ENCODE results near the gene PLA2G3.

DNA sequence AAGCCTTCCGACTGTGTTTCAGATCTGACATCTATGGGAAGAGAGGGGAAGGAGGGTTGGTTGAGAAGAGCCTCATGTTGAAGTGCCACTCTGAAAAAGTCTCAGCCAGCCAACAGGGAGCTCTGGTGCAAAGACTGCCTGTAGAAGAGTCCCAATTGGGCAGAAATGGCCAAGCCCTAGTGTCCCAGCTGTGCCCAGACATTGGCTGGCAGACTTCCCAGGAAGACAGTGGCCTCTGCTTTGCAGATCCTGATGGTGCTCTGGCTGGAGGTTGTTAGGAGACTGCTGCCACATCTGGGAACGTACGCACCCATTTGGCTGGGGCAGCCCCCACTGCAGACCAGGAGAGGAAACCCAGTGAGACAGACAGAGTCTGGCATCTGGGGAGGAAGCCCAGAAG, 3.2 kb upstream of the PLA2G3 start:
- TF ChIP-seq, protein P1, sequence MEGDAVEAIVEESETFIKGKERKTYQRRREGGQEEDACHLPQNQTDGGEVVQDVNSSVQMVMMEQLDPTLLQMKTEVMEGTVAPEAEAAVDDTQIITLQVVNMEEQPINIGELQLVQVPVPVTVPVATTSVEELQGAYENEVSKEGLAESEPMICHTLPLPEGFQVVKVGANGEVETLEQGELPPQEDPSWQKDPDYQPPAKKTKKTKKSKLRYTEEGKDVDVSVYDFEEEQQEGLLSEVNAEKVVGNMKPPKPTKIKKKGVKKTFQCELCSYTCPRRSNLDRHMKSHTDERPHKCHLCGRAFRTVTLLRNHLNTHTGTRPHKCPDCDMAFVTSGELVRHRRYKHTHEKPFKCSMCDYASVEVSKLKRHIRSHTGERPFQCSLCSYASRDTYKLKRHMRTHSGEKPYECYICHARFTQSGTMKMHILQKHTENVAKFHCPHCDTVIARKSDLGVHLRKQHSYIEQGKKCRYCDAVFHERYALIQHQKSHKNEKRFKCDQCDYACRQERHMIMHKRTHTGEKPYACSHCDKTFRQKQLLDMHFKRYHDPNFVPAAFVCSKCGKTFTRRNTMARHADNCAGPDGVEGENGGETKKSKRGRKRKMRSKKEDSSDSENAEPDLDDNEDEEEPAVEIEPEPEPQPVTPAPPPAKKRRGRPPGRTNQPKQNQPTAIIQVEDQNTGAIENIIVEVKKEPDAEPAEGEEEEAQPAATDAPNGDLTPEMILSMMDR (IDR thresholded peaks at IDR 0.05; ENCODE audit: low read depth, low read length) = no peak
- TF ChIP-seq EZH2phosphoT487 (IDR thresholded peaks at IDR 0.05; ENCODE audit: low read depth) = no peak

All from OCI-LY3 (cell line).